RKO (cell line): ENCODE data around the gene PXYLP1.

Source experiments
- DNase-seq: peaks from one replicate; pipeline ENCODE4 v3.0.0-alpha.2; 2016; ENCODE audit warnings: low spot score

PXYLP1 gene

DNA sequence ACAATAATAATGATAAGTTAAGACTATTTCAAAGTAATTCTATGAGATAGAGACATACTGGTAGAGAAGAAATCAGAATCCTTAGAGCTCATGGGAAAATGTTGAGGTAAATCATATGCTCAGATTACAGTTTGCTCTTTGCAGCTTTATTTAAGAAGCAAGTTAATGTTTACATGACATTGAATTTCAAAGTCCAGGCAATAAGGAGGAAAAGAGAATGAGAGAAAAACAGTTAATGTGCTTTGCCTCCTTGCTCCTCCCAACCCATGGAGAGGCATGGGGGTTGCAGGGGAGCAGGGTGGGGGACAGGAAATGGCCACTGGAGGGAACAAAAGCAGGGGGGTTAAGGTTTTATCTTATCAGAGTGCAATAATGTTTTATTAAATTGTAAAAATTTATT, 94.5 kb downstream of the PXYLP1 start:
- no peak for DNase-seq

GRCh38 chr3:141326626-141327025, 95.0 kb downstream of the PXYLP1 start:
- no peak for DNase-seq

DNA sequence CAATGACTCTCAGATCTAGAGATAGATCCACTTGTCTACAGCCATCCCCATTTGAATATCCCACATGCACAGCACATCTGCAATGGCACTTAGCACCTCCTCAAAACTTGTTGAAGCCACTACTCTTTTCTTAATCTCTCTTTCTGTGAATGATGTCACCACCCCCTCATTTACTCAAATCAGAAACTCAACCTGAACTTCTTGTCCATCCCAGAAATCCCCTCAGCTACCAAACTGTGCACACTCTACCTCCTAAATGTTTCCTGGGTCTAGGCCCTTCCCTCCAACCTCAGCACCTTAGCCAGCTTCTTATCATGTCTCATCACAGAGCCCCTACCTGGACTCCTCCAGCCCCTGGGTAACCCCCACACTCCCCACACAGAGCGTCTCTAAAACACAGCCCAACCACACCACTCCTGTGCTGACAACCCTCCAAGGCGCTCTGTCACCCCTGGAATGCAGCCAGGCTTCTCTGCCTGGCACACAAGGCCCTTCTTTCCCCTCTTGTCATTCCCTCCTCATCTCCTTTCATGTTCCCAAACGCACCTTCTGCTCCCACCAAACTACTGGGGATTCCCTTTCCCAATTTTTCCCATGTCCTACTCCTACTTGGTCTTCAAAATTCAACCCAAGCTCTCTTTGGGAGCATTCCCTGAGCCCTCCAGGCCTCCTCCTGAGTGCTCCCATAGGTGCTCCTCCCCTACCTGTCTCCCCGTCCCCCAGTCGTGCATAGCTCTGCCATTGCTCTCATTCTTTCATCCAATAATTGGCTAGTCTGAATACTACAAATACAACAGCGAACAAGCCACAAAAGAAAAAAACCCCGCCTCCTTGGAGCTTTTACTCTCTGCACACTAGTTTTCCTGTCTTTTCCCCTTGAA, 96.9 kb downstream of the PXYLP1 start:
- no peak for DNase-seq

- no peak for DNase-seq
Measured at GRCh38 chr3:141330235-141330634, 98.6 kb downstream of the PXYLP1 start.

GRCh38 chr3:141330718-141331376, 99.2 kb downstream of the PXYLP1 start:
- no peak for DNase-seq

DNA sequence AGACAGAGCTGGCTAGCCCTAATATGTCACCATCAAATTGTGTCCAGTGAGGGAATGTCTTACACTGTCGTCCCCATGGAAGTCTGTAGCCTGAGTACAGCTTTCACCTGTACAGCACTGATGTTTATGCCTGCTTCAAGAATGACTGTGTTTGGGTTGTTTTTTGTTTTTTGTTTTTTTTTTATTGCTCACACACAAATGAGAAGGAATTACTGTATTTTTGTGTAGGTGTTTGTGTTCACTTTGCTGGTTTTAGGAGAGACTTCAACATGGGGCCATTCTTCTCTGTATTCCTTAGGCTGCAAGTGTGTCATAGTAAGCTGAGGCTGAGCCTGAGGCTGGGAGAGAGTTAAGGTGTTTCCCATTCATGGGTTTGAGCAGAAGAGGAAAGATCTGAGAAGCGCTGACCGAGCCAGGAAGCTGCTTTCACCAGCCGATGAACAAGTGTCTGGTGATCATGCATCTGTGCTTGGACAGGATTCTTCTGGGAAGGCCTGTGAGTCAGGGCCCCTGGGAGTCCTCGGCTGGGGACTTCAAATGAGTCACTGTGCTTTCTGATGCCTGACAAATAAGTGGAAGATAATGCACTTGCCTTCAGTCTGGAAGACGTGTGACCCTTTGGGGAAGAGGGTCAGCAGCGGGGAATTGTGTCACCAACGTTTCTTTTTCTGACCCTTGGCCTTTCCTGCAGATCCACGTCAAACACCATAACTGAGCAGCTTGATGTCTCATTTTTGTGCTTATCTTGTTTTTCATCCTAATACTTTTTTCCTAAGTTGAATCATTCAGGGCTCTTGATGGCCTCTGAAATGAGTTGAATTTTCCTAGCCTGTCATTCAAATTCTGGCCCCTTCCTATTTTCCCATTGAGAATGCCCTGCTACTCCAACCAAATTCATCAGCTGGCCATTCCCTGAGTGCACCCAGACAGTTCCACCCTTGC, 100.0 kb downstream of the PXYLP1 start:
- DNase-seq = peak; percentile 88

- DNase-seq = no peak
Measured at GRCh38 chr3:141332416-141332815, 100.8 kb downstream of the PXYLP1 start.

- no peak for DNase-seq
Measured at GRCh38 chr3:141333836-141334626, 102.4 kb downstream of the PXYLP1 start.

DNA sequence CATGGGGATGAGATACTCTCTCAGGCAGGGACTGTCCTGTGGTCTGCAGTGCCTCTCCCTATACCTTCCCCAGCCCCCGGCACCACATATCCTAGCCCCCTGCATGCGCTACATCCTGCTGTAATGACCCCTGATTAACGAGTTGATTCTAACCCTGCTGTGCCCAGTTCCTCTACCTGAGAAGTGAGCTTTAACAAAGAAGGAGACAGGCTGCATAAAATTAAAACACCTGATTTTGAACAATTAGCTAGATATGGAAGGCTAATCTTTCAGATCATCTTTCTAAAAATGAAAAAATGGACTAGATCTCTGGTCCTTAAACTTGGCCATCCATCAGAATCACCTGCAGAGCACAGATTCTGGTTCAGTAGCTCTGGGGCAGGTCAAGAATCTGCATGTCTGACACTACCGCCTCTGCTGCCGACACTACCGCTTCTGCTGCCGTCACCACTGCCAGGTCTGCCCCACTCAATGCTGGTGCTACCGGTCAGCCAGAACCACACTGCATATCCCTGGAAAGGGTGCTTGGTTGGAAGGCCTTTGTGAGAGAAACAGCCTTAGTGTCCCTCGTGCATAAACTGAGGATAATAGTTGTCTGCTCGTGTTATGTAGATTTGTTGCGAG, 103.1 kb downstream of the PXYLP1 start:
- no peak for DNase-seq

DNA sequence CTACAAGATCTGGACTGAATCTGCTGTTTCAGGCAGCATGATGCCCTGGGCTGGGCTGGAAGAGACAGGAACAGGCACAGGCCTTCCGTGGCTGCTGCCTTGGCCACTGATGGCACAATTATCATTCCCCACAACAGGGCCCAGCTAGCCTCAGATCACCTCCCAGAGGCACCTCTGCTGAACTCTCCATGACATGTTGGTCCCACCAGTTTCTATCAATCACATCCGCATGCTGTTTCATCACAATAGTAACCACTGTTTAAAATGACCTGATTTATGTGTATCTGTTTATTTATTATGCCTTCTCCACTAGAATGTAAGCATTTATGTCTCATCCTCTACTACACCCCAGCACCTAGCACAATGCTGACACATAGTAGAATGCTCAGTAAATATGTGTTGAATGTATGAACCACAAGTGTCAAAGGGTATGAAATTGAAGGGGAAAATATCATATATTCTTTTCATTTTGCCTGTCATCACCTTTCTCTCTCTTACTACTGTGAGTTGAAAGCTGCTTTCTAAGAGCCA, 104.0 kb downstream of the PXYLP1 start:
- DNase-seq = no peak

- peak; percentile 51 for DNase-seq
Measured at GRCh38 chr3:141336672-141337522, 105.3 kb downstream of the PXYLP1 start.

GRCh38 chr3:141337523-141337854, 105.9 kb downstream of the PXYLP1 start:
- DNase-seq = no peak

- no peak for DNase-seq
Measured at GRCh38 chr3:141337991-141338390, 106.4 kb downstream of the PXYLP1 start.

- DNase-seq = no peak
Measured at GRCh38 chr3:141338881-141339280, 107.3 kb downstream of the PXYLP1 start.

DNA sequence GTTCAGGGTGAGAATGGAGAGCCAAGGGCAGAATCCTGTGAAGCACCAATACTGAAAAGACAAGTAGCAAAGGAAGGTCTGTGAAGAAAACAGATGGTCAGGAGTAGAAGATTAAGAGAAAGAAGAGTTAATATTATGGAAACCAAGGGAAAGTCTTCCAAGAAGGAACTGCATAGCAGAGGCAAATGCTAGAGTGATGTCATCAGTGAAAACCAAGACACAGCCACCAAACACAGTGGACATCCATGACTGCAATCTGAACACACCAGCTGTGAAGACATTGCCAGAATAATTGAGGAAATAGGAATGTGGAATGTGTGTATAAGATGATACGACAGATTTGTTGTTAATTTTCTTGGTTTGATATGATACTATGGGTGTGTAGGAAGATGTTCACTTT, 109.9 kb downstream of the PXYLP1 start:
- no peak for DNase-seq

DNA sequence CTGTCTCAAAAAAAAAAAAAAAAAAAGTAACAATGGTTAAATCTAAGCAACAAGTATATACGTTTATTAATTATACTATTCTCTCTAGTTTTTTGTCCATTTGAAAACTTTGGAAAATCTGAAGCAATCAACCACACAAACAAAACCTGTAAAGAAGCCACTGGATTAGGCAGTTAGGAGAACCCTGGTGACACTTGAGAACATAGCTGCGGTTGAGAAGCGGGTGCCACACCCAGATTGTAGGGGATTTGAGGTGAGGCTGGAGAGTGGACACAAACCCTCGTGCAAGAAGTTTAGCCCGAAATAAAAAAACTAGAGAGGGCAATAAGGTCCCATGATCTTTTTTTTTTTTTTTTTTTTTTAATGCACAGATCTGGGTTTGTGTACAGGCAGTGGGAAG, 110.8 kb downstream of the PXYLP1 start:
- no peak for DNase-seq

DNA sequence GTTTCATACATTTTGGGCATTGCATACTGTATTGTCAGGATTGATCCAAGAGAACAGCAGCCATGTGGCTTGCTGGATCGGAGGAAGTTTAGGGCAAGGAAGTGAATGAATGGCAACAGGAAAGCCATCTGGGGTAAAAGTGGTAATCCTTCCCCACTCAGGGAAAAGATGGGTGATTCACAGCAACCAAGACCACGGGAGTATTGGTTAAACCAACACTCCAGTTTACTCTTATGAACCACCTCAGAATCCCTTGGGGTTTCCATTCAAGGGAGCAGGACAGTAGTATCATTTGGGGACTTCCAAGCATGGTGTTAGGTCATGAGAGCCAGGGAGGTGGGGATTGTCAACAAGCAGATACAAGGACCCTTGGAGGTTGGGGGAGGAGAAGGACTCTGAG, 111.5 kb downstream of the PXYLP1 start:
- no peak for DNase-seq

GRCh38 chr3:141343865-141344271, 112.2 kb downstream of the PXYLP1 start:
- no peak for DNase-seq
